ENCODE results near the gene BCL2L15. TPM values are rescaled to one million over a fixed set of nuclear protein-coding genes. Genes with fewer than 3 reads are reported as not detected.
"Not testable (repeated sequence)": the region's sequence is repeated elsewhere in the genome, so short reads cannot be mapped to it uniquely, and the experiment has no call there.

The BCL2L15 gene
- polyA plus RNA-seq, 6 donors from 2014 or later: 0.05 TPM; not detected in 4

GRCh38 chr1:113855630-113856400 lies 31.6 kb downstream of the BCL2L15 start:
- H3K36me3 Mint-ChIP-seq: peaks cover 4 to 12% of the 10 kb centered on the region in 2 donors
- DNase-seq (no peak), ATAC-seq (ENCODE audit: low read depth in 2 of 2) (no peak)
- H3K9me3 Mint-ChIP-seq: no peaks in the 10 kb centered on the region
- H3K4me1 Mint-ChIP-seq: peaks cover 33 to 45% (median 36%) of the 10 kb centered on the region in 3 donors
- no peaks in the 10 kb centered on the region for H3K27me3 Mint-ChIP-seq
- H3K27ac Mint-ChIP-seq: peak overlapping the region in 4 of 6 donors; percentile 59 to 81 (median 69)
- no peak overlapping the region for H3K4me3 Mint-ChIP-seq

GRCh38 chr1:113854234-113854633 lies 33.1 kb downstream of the BCL2L15 start:
- DNase-seq (no peak), ATAC-seq (ENCODE audit: low read depth in 2 of 2) (no peak)
- H3K4me1 Mint-ChIP-seq: peaks cover 28 to 34% (median 30%) of the 10 kb centered on the region in 3 donors
- H3K9me3 Mint-ChIP-seq: no peaks in the 10 kb centered on the region
- no peaks in the 10 kb centered on the region for H3K27me3 Mint-ChIP-seq
- H3K36me3 Mint-ChIP-seq: peaks cover 8 to 17% of the 10 kb centered on the region in 2 donors
- no peak overlapping the region for H3K4me3 Mint-ChIP-seq
- H3K27ac Mint-ChIP-seq: peak overlapping the region in 1 of 6 donors; percentile 27

- H3K4me1 Mint-ChIP-seq: peaks cover 13 to 20% (median 15%) of the 10 kb centered on the region in 3 donors
- ATAC-seq (ENCODE audit: low read depth in 2 of 2); H3K4me3 Mint-ChIP-seq; H3K9me3 Mint-ChIP-seq; DNase-seq; H3K27me3 Mint-ChIP-seq: not testable (repeated sequence)
- peak overlapping the region in 2 of 6 donors; percentile 27 to 69 for H3K27ac Mint-ChIP-seq
- peaks cover 8 to 17% of the 10 kb centered on the region in 2 donors for H3K36me3 Mint-ChIP-seq
Observed at GRCh38 chr1:113852694-113853093, 34.7 kb downstream of the BCL2L15 start.

GRCh38 chr1:113850127-113850796 lies 37.1 kb downstream of the BCL2L15 start:
- peaks cover 27 to 37% of the 10 kb centered on the region in 2 donors for H3K36me3 Mint-ChIP-seq
- H3K9me3 Mint-ChIP-seq: peaks cover 0 to 7% (median 0%) of the 10 kb centered on the region in 7 donors
- no peaks in the 10 kb centered on the region for H3K27me3 Mint-ChIP-seq
- ATAC-seq (ENCODE audit: low read depth in 2 of 2) (no peak), DNase-seq (no peak)
- peak overlapping the region in 1 of 8 donors; percentile 49 for H3K4me3 Mint-ChIP-seq
- H3K27ac Mint-ChIP-seq: peak overlapping the region in 3 of 6 donors; percentile 75 to 94 (median 75)
- peaks cover 8 to 10% (median 9%) of the 10 kb centered on the region in 3 donors for H3K4me1 Mint-ChIP-seq

- ATAC-seq (ENCODE audit: low read depth in 2 of 2) (no peak), DNase-seq (no peak)
- peaks cover 27 to 28% of the 10 kb centered on the region in 2 donors for H3K36me3 Mint-ChIP-seq
- H3K27me3 Mint-ChIP-seq: no peaks in the 10 kb centered on the region
- H3K4me3 Mint-ChIP-seq: no peak overlapping the region
- peaks cover 0 to 7% (median 0%) of the 10 kb centered on the region in 7 donors for H3K9me3 Mint-ChIP-seq
- no peak overlapping the region for H3K27ac Mint-ChIP-seq
- H3K4me1 Mint-ChIP-seq: peaks cover 8 to 10% (median 9%) of the 10 kb centered on the region in 3 donors
Observed at GRCh38 chr1:113849072-113849471, 38.3 kb downstream of the BCL2L15 start.

- H3K4me3 Mint-ChIP-seq: no peak overlapping the region
- peaks cover 8 to 10% (median 9%) of the 10 kb centered on the region in 3 donors for H3K4me1 Mint-ChIP-seq
- no peaks in the 10 kb centered on the region for H3K27me3 Mint-ChIP-seq
- DNase-seq (no peak), ATAC-seq (ENCODE audit: low read depth in 2 of 2) (no peak)
- H3K9me3 Mint-ChIP-seq: peaks cover 0 to 7% (median 0%) of the 10 kb centered on the region in 7 donors
- peak overlapping the region in 4 of 6 donors; percentile 16 to 93 (median 68) for H3K27ac Mint-ChIP-seq
- H3K36me3 Mint-ChIP-seq: peaks cover 27 to 28% of the 10 kb centered on the region in 2 donors
Observed at GRCh38 chr1:113846391-113847035, 40.9 kb downstream of the BCL2L15 start.

- no peaks in the 10 kb centered on the region for H3K9me3 Mint-ChIP-seq
- no peak for ATAC-seq (ENCODE audit: low read depth in 2 of 2)
- H3K27me3 Mint-ChIP-seq: no peaks in the 10 kb centered on the region
- peak overlapping the region in 1 of 8 donors; percentile 30 for H3K4me3 Mint-ChIP-seq
- no peak for DNase-seq
- H3K27ac Mint-ChIP-seq: no peak overlapping the region
- H3K36me3 Mint-ChIP-seq: peaks cover 8 to 15% of the 10 kb centered on the region in 2 donors
- H3K4me1 Mint-ChIP-seq: peaks cover 0 to 7% (median 0%) of the 10 kb centered on the region in 3 donors
Observed at GRCh38 chr1:113836534-113836933, 50.8 kb downstream of the BCL2L15 start.

- Mint-ChIP-seq H3K27me3 (no peaks in the 10 kb centered on the region), H3K9me3 (no peaks in the 10 kb centered on the region), H3K4me1 (peaks cover 0 to 7% (median 0%) of the 10 kb centered on the region in 3 donors), H3K27ac (peak overlapping the region in 1 of 6 donors; percentile 21), H3K4me3 (peak overlapping the region in 3 of 8 donors; percentile 6 to 30 (median 29)), H3K36me3 (peaks cover 5 to 14% of the 10 kb centered on the region in 2 donors)
- ATAC-seq (ENCODE audit: low read depth in 2 of 2) (peak in 1 of 2 donors; percentile 33), DNase-seq (peak; percentile 52)
Observed at GRCh38 chr1:113835686-113836290, 51.6 kb downstream of the BCL2L15 start.

GRCh38 chr1:113834716-113835115 lies 52.7 kb downstream of the BCL2L15 start:
- H3K4me3 Mint-ChIP-seq: no peak overlapping the region
- peaks cover 0 to 9% of the 10 kb centered on the region in 2 donors for H3K36me3 Mint-ChIP-seq
- H3K9me3 Mint-ChIP-seq: no peaks in the 10 kb centered on the region
- no peaks in the 10 kb centered on the region for H3K27me3 Mint-ChIP-seq
- H3K4me1 Mint-ChIP-seq: peaks cover 0 to 7% (median 0%) of the 10 kb centered on the region in 3 donors
- DNase-seq: no peak
- no peak for ATAC-seq (ENCODE audit: low read depth in 2 of 2)
- no peak overlapping the region for H3K27ac Mint-ChIP-seq

Other genes starting within 250 kb of the BCL2L15 start
- gene PHTF1, start 128.1 kb downstream of the BCL2L15 start, polyA plus RNA-seq (ENCODE audit: low read depth in 6 of 6): 10 to 100 TPM in 2 of 6 donors, 1 to 10 TPM in 4; 6.7 to 13.4 (median 9.6) TPM
- 10 to 100 TPM; 28.7 to 39.0 (median 36.4) TPM for gene RSBN1, start 75.1 kb downstream of the BCL2L15 start, polyA plus RNA-seq (ENCODE audit: low read depth in 6 of 6)
- 10 to 100 TPM; 27.3 to 56.2 (median 41.0) TPM for gene PTPN22, start 15.9 kb downstream of the BCL2L15 start, polyA plus RNA-seq (ENCODE audit: low read depth in 6 of 6)
- gene AP4B1, start 17.2 kb upstream of the BCL2L15 start, polyA plus RNA-seq (ENCODE audit: low read depth in 6 of 6): 10 to 100 TPM; 13.6 to 24.6 (median 15.8) TPM
- 1 to 10 TPM; 2.7 to 7.5 (median 5.0) TPM for gene DCLRE1B, start 17.7 kb upstream of the BCL2L15 start, polyA plus RNA-seq (ENCODE audit: low read depth in 6 of 6)
- 1 to 10 TPM in 5 of 6 donors, under 1 TPM in 1; 0.08 to 8.6 (median 6.4) TPM for gene HIPK1, start 41.7 kb upstream of the BCL2L15 start, polyA plus RNA-seq (ENCODE audit: low read depth in 6 of 6)
- gene OLFML3, start 91.9 kb upstream of the BCL2L15 start, polyA plus RNA-seq (ENCODE audit: low read depth in 6 of 6): not detected

Measured in naive B cell (primary cell).